NCI-H2107 treated with DMSO at 0.1 percent for 48 hours (cell line): ENCODE results near the gene TAF12.
A peak's percentile ranks its signal among the peaks of the same experiment; 100 is the strongest.
"Not testable (repeated sequence)": the region's sequence is repeated elsewhere in the genome, so short reads cannot be mapped to it uniquely, and the experiment has no call there.

ENCODE experiments used
- DNase-seq: peaks from one replicate; lab custom pipeline; 2025; ENCODE audit not compliant: unreplicated experiment; lab: John Stamatoyannopoulos, UW

The TAF12 gene, protein sequence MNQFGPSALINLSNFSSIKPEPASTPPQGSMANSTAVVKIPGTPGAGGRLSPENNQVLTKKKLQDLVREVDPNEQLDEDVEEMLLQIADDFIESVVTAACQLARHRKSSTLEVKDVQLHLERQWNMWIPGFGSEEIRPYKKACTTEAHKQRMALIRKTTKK

GRCh38 chr1:28642847-28643635 is at the start of gene TAF12:
Gene TAF12, minus strand, starts transcription at chr1:28643067. Its CDS starts 20,986 bp downstream, at chr1:28622081.
- DNase-seq, result peak; percentile 95

DNA sequence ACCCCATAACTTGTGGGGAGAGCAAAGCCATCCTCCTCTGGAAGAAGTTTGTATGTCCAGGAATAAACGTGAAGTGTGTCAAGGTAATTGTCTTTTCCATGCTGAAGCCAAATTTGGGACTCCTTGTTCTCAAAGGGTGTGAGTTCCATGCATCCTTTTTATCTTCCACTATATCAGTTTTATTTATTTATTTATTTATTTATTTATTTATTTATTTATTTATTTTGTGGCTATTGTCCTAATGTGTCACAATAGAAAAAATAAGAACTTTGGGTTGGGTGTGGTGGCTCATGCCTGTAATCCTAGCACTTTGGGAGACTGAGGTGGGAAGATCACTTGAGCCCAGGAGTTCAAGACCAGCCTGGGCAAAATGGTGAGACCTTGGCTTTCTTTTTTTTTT is 48.8 kb upstream of the TAF12 start:
- DNase-seq, result not testable (repeated sequence)

DNA sequence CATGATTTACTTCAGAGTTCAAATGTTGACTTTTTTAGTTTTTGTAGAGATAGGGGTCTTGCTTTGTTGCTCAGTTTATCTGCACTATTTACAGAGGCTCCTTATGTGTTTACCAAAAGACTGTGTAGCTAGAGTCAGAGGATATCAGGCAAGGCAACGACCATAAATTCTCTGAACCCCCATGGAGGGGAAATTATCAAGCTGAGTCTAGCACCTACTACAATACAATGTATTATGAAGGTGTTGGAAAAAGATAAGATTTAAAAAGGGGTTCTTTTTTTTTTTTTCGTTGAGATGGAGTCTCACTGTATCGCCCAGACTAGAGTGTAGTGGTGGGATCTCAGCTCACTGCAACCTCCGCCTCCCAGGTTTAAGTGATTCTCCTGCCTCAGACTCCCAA is 42.1 kb upstream of the TAF12 start:
- DNase-seq, result no peak

DNA sequence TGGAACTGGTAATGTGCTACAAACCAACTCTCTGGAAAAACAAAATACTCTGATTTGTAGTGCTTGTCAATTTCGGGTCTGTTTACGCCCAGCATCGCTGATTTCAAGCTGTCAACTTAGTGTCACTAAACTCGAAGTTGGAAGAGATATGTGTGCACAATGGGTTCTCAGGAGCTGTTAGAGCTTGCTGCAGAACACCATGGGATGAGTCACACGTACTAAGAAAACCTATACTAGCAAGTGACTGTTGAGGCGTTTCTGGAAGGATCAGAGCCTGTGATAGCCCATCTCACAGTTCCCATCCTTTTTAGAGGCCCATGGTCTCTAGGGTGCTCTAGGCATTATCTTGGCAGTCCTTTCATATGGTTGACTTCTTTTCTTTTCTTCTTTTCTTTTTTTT is 40.0 kb upstream of the TAF12 start:
- no peak for DNase-seq

- DNase-seq, result no peak
Measured at GRCh38 chr1:28680151-28680550, 37.3 kb upstream of the TAF12 start.

DNA sequence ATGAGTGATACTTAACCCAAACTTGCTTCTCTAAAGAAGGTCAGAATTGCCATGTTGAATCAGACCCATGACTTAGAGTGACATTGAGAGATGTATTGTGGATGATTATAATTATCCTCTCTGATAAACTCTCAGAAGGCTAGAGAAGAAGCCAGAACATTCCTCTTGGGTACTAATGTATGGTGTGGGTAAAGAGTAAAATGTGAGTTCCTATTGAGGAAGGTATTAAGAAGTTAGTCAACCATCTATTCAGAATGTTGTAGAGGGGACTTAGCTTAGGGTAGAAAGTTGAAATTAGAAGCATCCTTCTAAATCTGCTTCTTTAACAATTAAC is 33.0 kb upstream of the TAF12 start:
- no peak for DNase-seq

GRCh38 chr1:28672971-28673370 is 30.1 kb upstream of the TAF12 start:
- DNase-seq, result not testable (repeated sequence)

DNA sequence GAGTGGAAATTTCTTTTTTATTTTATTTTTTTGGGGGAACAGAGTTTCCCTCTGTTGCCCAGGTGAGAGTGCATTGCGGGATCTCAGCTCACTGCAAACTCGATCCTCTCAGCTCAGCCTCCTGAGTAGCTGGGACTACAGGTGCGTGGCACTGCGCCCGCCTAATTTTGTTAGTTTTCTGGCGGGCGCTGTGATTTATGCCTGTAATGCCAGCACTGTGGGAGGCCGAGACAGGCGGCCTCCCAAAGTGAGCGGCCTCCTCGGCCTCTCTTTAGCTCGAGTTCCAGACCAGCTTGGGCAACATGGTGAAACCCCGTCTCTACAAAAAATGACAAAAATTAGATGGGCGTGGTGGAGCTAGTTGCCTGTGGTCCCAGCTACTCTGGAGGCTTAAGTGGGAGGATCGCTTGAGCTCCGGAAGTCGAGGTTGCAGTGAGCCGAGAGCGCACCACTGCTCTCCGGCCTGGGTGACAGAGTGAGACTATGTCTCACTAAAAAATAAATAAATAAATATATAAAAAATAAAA is 28.4 kb upstream of the TAF12 start:
- DNase-seq, result no peak

GRCh38 chr1:28668956-28669723 is 26.3 kb upstream of the TAF12 start:
- DNase-seq, result peak; percentile 43

GRCh38 chr1:28668191-28668955 is 25.5 kb upstream of the TAF12 start, which contains the start of gene GMEB1:
Gene GMEB1, plus strand, starts transcription at chr1:28668784. Its CDS starts 14,829 bp downstream, at chr1:28683613.
- DNase-seq, result peak; percentile 83

- no peak for DNase-seq
Measured at GRCh38 chr1:28666806-28667205, 23.9 kb upstream of the TAF12 start.

GRCh38 chr1:28663871-28664470 is 21.1 kb upstream of the TAF12 start:
- DNase-seq, result no peak

GRCh38 chr1:28656335-28656734 is 13.5 kb upstream of the TAF12 start:
- no peak for DNase-seq

GRCh38 chr1:28655448-28656311 is 12.8 kb upstream of the TAF12 start:
- DNase-seq, result not testable (repeated sequence)

DNA sequence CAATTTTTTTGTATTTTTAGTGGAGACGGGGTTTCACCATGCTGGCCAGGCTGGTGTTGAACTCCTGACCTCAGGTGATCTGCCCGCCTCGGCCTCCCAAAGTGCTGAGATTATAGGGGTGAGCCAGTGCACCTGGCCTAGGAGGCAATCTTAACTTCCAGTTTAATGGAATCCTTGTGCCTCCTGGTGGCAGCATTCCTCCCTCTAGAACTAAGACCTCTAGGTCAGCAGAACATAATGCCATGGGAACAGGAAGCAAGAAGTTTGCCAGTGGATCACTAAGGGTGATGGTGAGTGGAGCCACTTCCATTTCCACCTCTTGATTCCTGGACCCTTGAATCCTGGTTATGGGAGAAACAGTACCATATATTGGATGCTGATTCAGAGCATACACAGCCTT is 11.0 kb upstream of the TAF12 start:
- DNase-seq, result not testable (repeated sequence)

GRCh38 chr1:28653063-28653462 is 10.2 kb upstream of the TAF12 start:
- not testable (repeated sequence) for DNase-seq

DNA sequence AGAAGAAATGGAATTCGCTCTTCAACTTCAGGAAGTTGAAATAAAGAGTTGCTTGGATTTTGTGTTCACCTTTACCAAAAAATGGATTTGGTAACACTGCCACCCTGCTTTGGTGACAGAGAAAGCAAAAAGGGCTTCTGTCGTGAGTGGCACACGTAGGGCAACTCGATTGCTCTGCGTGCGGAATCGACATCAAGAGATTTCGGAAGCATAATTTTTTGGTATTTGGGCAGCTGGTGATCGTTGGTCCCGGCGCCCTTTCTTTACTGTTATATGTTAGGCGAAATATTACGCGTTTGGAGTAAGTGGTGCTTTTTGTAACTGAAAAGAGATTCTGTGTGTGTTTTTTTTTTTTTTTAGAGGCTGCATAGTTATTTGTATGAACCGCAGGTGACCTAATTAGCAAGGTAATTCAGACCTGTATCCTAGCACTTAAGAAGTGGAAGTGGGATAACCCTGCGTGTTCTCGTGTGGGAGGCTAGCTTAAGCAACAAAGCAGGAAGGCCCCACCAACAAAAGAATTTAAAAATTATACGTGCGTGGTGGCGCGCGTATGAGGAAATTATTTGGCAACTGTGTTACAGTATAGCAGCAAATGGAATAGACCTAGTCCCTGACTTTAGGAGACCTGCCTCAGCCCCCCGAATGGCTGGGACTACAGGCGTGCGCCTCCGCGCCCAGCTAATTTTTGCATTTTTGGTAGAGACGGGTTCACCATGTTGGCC is 5.8 kb upstream of the TAF12 start, which contains the start of gene RNU11:
RNU11 (plus strand) TSS at position 127 of the 725 bp plus-strand sequence.
- peak; percentile 99 for DNase-seq

GRCh38 chr1:28648008-28648473 is 5.2 kb upstream of the TAF12 start:
- DNase-seq, result peak; percentile 98

- DNase-seq, result no peak
Measured at GRCh38 chr1:28646040-28646439, 3.2 kb upstream of the TAF12 start.
